HG03135 (cell line): ENCODE measurements around the gene IGF2R.
A peak's percentile ranks its signal among the peaks of the same experiment; 100 is the strongest.

Experiments used
- ATAC-seq: cut with Tn5 transposase; IDR thresholded peaks from one replicate; pipeline ENCODE4 v1.9.1; 2021; ENCODE audit warnings: mild to moderate bottlenecking, moderate library complexity; ENCODE audit not compliant: unreplicated experiment

IGF2R gene

GRCh38 chr6:160042014-160042773, 73.3 kb downstream of the IGF2R start:
- no peak for ATAC-seq

- no peak for ATAC-seq
These were observed 74.0 kb downstream of the IGF2R start for GRCh38 chr6:160042788-160043301.

GRCh38 chr6:160043784-160044183, 74.9 kb downstream of the IGF2R start:
- ATAC-seq: no peak

- no peak for ATAC-seq
These were observed 75.8 kb downstream of the IGF2R start for GRCh38 chr6:160044687-160045086.

- no peak for ATAC-seq
These were observed 79.6 kb downstream of the IGF2R start for GRCh38 chr6:160048471-160048870.

GRCh38 chr6:160049346-160049745, 80.5 kb downstream of the IGF2R start:
- no peak for ATAC-seq

- no peak for ATAC-seq
These were observed 81.1 kb downstream of the IGF2R start for GRCh38 chr6:160050022-160050421.

GRCh38 chr6:160051390-160051789, 82.5 kb downstream of the IGF2R start:
- ATAC-seq: no peak

- ATAC-seq: no peak
These were observed 85.4 kb downstream of the IGF2R start for GRCh38 chr6:160054271-160054670.

- no peak for ATAC-seq
These were observed 86.0 kb downstream of the IGF2R start for GRCh38 chr6:160054913-160055312.

- no peak for ATAC-seq
These were observed 86.5 kb downstream of the IGF2R start for GRCh38 chr6:160055378-160055777.

GRCh38 chr6:160055813-160056212, 86.9 kb downstream of the IGF2R start:
- no peak for ATAC-seq

- ATAC-seq: no peak
These were observed 88.2 kb downstream of the IGF2R start for GRCh38 chr6:160057080-160057479.

GRCh38 chr6:160058603-160059215, 89.8 kb downstream of the IGF2R start:
- ATAC-seq: no peak

GRCh38 chr6:160060221-160060620, 91.3 kb downstream of the IGF2R start:
- ATAC-seq: no peak

- no peak for ATAC-seq
These were observed 92.1 kb downstream of the IGF2R start for GRCh38 chr6:160060920-160061447.

- no peak for ATAC-seq
These were observed 95.0 kb downstream of the IGF2R start for GRCh38 chr6:160063771-160064413.

- no peak for ATAC-seq
These were observed 96.3 kb downstream of the IGF2R start for GRCh38 chr6:160065200-160065599.

- ATAC-seq: no peak
These were observed 98.7 kb downstream of the IGF2R start for GRCh38 chr6:160067564-160067963.

- ATAC-seq: no peak
These were observed 99.5 kb downstream of the IGF2R start for GRCh38 chr6:160068346-160068745.

- ATAC-seq: peak; percentile 84
These were observed 100.2 kb downstream of the IGF2R start for GRCh38 chr6:160069050-160069454.

GRCh38 chr6:160069459-160069858, 100.6 kb downstream of the IGF2R start:
- ATAC-seq: no peak
